Endothelial cell (in vitro differentiated cells): ENCODE results near the gene BACE2. TPM values are rescaled to one million over a fixed set of nuclear protein-coding genes. Genes with fewer than 3 reads are reported as not detected.

Experiments
- DNase-seq: peaks from one replicate; pipeline ENCODE4 v3.0.0; 2021; ENCODE audit warnings: low spot score
- H3K27ac Mint-ChIP-seq: one replicate; pipeline ENCODE4 v1.8.0; 2021; ENCODE audit warnings: mixed read lengths, inconsistent platforms; ENCODE audit not compliant: unreplicated experiment
- H3K27me3 Mint-ChIP-seq: one replicate; pipeline ENCODE4 v1.8.0; 2021; ENCODE audit warnings: mild to moderate bottlenecking, moderate library complexity, mixed read lengths, inconsistent platforms; ENCODE audit not compliant: unreplicated experiment
- H3K36me3 Mint-ChIP-seq: one replicate; pipeline ENCODE4 v1.8.0; 2021; ENCODE audit warnings: mild to moderate bottlenecking, low read depth, mixed read lengths, inconsistent platforms; ENCODE audit not compliant: unreplicated experiment
- H3K4me1 Mint-ChIP-seq: one replicate; pipeline ENCODE4 v1.8.0; 2021; ENCODE audit warnings: mild to moderate bottlenecking, mixed read lengths, inconsistent platforms; ENCODE audit not compliant: unreplicated experiment
- H3K4me3 Mint-ChIP-seq: one replicate; pipeline ENCODE4 v1.8.0; 2021; ENCODE audit warnings: mild to moderate bottlenecking, mixed read lengths, inconsistent platforms; ENCODE audit not compliant: unreplicated experiment
- H3K9me3 Mint-ChIP-seq: one replicate; pipeline ENCODE4 v1.8.0; 2021; ENCODE audit warnings: mixed read lengths, inconsistent platforms; ENCODE audit not compliant: unreplicated experiment
- total RNA-seq: library from RNA; stranded (reverse); fragmentation: NEBNext Ultra II Directional; extraction: Animal tissue kit (Norgen Biotek cat#: 25700); gene quantifications from one replicate; pipeline ENCODE4 v1.2.1, GENCODE V29; 2021; ENCODE audit not compliant: unreplicated experiment
- TF ChIP-seq, protein P1 (sequence below): fragments of 200-600 bp; sonication (generic); IDR thresholded peaks from one replicate; pipeline ENCODE4 v1.5.0; 2021; ENCODE audit warnings: antibody characterized with exemption; ENCODE audit not compliant: unreplicated experiment

Gene BACE2
- total RNA-seq, 1 donor from 2014 or later = 151 TPM

DNA sequence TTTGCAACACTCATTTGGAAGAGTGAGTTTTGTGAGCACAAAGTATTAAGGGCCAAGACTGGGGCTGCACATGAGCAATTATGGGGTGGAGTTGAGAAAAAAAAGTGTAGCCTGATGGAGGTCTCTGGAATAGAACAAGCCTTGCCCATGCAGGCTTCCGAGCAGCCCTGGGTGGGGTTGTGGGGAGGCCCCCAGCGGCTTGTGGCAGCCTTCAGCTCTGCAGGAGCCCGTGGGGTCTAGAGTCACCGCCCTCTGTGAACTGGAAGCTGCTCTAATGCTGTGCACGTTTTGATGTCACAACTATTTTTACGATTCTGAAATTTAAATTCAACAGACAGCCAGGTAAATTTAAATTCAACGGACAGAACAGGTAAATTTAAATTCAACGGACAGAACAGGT, 58.9 kb downstream of the BACE2 start:
- TF ChIP-seq, protein P1, sequence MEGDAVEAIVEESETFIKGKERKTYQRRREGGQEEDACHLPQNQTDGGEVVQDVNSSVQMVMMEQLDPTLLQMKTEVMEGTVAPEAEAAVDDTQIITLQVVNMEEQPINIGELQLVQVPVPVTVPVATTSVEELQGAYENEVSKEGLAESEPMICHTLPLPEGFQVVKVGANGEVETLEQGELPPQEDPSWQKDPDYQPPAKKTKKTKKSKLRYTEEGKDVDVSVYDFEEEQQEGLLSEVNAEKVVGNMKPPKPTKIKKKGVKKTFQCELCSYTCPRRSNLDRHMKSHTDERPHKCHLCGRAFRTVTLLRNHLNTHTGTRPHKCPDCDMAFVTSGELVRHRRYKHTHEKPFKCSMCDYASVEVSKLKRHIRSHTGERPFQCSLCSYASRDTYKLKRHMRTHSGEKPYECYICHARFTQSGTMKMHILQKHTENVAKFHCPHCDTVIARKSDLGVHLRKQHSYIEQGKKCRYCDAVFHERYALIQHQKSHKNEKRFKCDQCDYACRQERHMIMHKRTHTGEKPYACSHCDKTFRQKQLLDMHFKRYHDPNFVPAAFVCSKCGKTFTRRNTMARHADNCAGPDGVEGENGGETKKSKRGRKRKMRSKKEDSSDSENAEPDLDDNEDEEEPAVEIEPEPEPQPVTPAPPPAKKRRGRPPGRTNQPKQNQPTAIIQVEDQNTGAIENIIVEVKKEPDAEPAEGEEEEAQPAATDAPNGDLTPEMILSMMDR = no peak
- Mint-ChIP-seq H3K9me3 (no peaks in the 10 kb centered on the region), H3K27ac (no peak overlapping the region), H3K4me3 (peak overlapping the region; percentile 19), H3K4me1 (peaks cover 17% of the 10 kb centered on the region), H3K36me3 (peaks cover 55% of the 10 kb centered on the region), H3K27me3 (peaks cover 14% of the 10 kb centered on the region)
- DNase-seq = no peak

DNA sequence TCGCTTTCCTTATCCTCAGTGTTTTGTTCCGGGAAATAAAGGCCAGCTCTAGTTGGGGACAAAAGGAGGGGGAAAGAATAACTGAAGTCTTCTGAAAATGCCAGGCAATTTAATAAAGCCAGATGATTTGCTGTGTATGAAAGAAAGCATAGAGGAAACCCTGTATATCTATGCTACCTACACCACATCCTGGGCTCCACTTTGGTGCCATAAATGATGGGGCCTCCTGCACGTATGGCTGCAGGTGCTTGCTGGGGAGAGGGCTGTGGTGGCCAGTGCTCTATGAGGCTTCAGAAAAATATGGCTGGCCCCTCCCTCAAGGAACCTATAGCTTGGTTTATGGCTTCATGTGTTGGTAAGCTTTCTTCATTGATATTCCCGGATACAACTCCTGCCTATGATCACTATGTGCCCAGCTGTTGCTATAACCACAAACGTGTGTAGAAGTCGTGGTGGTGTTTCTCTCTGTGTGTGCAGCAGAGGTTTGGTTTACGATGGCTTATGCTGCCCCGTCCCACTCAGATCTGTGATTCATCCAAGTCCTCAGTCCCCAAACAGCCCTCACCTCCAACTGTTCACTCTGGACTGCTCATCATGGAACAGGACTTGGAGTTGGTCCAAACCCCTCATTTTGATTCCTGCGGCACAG, 59.5 kb downstream of the BACE2 start:
- no peak overlapping the region for H3K27ac Mint-ChIP-seq
- peaks cover 52% of the 10 kb centered on the region for H3K36me3 Mint-ChIP-seq
- no peak for DNase-seq

DNA sequence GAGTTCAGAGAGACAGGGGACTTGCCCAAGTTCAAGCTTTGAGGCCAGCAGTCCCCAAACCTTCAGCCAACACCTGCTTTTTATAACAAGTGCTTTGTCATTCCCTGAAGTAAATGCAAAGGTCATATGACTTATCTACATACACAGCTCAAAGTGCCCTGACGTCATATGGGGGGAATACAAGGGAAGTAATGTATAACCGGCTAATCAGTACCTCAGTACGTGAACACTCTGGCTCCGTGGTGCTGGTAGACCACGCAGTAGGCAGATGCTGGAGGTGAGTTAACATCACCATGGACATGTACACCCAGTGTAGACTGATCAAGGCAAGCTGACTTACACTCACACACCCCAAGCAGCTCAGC, 60.0 kb downstream of the BACE2 start:
- H3K9me3 Mint-ChIP-seq = no peaks in the 10 kb centered on the region
- TF ChIP-seq, protein P1 = no peak
- peak overlapping the region; percentile 37 for H3K4me3 Mint-ChIP-seq
- peaks cover 15% of the 10 kb centered on the region for H3K4me1 Mint-ChIP-seq
- no peak overlapping the region for H3K27ac Mint-ChIP-seq
- peaks cover 14% of the 10 kb centered on the region for H3K27me3 Mint-ChIP-seq
- H3K36me3 Mint-ChIP-seq = peaks cover 52% of the 10 kb centered on the region
- no peak for DNase-seq

More for the DNA sequence above, 59.5 kb downstream of the BACE2 start:
- TF ChIP-seq, protein P1 = no peak
- peaks cover 15% of the 10 kb centered on the region for H3K4me1 Mint-ChIP-seq
- H3K4me3 Mint-ChIP-seq = peak overlapping the region; percentile 37
- H3K9me3 Mint-ChIP-seq = no peaks in the 10 kb centered on the region
- H3K27me3 Mint-ChIP-seq = peaks cover 14% of the 10 kb centered on the region

DNA sequence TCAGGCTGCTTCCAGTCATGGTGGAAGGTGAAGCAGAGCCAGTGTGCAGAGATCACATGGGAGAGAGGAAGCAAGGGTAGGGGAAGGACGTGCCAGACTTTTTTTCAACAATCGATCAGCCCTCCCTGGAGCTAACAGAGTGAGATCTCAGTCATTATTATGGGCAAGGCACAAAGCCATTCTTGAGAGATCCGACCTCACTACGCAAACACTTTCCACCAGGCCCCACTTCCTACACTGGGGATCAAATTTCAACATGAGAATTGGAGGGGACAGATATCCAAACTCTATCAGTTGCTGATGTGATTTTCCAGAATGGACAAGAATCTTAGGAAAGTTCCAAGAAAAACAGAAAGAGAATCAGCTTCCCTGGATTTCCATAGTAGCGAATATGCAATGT, 60.5 kb downstream of the BACE2 start:
- no peaks in the 10 kb centered on the region for H3K9me3 Mint-ChIP-seq

DNA sequence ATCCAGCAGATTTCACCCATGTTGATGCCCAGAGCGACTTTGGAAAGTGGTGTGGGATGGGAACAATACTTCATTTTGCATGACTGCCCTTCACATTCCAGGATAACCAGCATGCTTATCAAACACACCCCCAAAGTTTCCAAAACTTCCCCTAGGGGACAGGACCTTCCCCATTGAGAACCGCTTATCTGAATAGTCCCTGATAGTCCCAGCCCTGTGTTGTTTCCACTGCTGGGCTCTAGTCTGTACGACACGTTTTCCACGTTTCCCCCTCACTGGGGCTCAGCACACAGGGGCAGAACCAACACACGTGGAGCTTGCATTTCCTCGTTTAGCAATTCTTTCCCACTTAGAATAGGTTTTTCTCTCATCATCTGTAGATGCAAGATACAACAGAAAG, 61.0 kb downstream of the BACE2 start:
- Mint-ChIP-seq H3K27ac (no peak overlapping the region), H3K36me3 (peaks cover 46% of the 10 kb centered on the region), H3K4me1 (peaks cover 9% of the 10 kb centered on the region), H3K4me3 (no peak overlapping the region), H3K27me3 (peaks cover 12% of the 10 kb centered on the region), H3K9me3 (no peaks in the 10 kb centered on the region)
- TF ChIP-seq, protein P1 = no peak
- DNase-seq = no peak

More for the DNA sequence above, 60.5 kb downstream of the BACE2 start:
- Mint-ChIP-seq H3K36me3 (peaks cover 50% of the 10 kb centered on the region), H3K4me3 (peak overlapping the region; percentile 17), H3K4me1 (peaks cover 13% of the 10 kb centered on the region), H3K27ac (no peak overlapping the region), H3K27me3 (peaks cover 12% of the 10 kb centered on the region)
- no peak for DNase-seq
- TF ChIP-seq, protein P1 = no peak
